ENCODE results near the gene TRABD2B.

Gene TRABD2B

DNA sequence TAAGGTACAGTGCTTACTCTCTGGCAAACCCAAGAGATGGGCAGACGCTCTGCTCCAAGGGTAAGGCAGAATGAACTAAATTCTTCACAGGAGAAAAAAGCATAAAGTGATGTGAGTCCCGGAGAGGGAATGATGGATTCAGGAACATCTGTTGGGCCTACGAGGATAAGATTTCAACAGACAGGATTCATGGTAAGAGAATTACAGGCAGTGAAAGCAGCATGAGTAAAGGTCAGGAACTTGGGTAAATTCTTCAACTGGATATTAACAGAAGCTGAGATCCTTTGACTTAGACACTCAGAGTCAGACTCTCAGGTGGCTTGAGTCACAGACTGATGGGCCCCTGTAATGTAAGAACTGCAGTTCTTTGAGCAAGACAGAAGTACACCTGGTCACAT is 152.6 kb downstream of the TRABD2B start:
- no peak for DNase-seq

- DNase-seq = no peak
Measured at GRCh38 chr1:47843781-47844557, 153.2 kb downstream of the TRABD2B start.

DNA sequence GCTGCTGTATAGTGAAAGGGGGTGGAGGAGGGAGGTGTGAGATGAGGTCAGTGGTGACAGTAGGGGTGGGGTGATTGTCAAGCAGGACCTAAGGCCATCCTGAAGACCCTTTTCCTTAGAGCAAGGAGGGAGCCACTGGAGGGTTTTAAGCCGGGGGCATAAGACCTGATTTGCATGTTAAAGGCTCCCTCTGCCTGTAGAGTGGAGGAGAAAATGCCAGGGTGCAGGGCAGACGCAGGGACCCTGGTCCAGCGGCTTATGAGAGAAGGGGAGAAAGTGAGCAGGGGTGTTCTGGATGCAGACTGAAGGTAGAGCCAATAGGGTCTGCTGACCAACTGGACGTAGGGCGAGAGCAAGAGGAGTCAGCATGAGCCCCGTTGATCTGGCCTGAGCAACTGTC is 154.1 kb downstream of the TRABD2B start:
- no peak for DNase-seq

- no peak for DNase-seq
Measured at GRCh38 chr1:47842228-47842919, 154.8 kb downstream of the TRABD2B start.

DNA sequence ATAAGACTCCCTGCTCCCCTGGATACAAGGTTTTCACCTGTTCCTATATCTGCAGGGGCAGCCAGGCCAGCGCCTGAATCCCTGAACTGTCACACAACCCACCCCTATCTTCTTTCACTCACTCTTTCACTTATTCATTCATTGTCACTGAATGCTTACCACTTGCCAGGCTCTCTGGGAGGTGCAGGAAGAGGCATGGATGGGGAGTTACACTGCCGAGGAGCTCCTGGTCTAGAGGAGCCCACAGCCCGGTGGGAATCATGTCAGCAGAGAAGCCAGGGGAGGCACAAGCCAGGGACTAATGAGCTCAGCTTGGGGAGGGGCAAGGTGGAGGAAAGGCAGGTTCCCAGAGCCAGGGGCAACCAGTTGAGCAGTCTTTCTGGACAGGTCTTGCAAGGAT is 155.8 kb downstream of the TRABD2B start:
- DNase-seq = no peak

DNA sequence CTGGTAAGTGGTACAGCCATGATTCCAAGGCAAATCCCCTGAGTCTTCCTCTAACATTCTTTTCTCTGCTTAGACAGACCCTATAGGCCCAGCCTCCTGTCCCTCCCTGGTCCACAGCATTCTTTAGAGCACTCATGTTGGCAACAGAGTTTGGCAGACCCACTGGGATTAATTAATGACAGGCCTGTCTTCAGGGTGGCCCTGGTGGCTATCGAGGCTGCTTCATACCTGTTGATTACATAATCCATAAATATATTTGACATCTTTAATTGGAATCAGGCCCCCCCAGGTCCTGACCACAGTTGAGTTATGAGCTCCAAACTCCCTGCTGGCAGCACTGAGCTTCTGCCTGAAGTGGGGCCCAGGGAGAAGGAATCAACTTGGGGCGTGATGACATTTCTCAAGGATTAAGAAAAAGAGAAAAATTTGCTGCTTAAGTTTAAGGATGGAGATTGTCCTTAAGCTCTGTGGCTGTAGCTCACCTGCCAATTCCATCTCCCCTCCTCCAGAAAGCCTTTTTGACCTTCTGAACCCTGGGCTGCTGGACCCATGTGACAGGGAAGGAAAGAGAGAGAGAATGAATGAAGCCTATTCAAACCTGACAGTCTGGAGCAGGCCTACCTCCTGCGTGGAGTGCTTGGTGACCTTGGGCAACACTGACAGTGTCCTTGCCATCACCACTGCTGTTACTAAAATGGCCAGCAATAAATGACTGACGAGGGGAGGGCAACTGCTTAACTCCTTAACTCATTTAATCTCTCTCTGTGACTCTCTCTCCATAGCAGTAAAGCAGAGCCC is 156.6 kb downstream of the TRABD2B start:
- no peak for DNase-seq

DNA sequence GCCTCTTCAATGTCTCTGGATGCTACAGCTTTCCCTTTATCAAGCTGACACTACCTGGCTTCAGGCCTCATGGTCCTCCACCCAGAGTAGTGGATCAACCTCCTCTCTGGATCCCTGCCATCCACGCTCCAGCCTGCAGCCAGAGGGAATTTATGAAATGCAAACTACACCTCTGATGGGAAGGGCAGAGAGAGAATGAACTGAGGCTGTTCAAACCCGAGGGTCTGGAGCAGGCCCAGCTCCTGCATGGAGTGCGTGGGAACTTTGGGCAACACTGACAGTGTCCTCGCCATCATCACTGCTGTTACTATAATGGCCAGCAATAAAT is 157.8 kb downstream of the TRABD2B start:
- DNase-seq = no peak

- DNase-seq = no peak
Measured at GRCh38 chr1:47838562-47839432, 158.4 kb downstream of the TRABD2B start.

DNA sequence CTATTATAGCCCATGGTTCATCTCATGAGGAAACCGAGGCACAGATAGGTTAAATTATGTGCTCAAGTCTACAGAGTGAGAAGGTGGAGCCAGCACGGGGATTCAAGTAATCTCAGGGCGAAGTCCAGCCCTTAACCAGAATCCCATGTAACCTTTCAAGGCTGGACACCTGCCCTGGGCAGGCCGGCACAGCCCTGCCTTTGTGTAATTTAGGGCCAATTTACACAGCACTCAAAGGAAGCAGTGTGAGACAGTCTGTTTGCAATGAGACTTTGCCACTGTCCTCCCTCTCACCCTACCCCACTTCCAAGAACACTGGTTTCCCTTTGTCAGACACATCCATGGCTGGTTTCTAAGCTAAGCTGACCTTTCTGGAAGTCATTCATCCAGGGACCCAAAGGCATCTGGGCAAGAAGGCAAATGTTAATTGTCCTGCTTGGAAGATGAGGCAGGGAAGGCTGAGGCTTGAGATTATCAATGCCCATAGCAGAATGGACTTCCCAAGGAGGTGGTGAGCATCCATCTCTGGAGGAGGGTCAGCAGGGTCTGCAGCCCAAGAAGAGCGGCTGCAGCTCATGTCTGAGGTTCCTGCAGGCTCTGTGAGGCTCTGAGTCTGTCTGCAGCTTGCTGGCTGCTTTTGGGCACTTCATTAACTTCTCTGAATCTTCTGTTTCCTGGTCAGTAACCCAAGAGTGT is 159.2 kb downstream of the TRABD2B start:
- DNase-seq = no peak

DNA sequence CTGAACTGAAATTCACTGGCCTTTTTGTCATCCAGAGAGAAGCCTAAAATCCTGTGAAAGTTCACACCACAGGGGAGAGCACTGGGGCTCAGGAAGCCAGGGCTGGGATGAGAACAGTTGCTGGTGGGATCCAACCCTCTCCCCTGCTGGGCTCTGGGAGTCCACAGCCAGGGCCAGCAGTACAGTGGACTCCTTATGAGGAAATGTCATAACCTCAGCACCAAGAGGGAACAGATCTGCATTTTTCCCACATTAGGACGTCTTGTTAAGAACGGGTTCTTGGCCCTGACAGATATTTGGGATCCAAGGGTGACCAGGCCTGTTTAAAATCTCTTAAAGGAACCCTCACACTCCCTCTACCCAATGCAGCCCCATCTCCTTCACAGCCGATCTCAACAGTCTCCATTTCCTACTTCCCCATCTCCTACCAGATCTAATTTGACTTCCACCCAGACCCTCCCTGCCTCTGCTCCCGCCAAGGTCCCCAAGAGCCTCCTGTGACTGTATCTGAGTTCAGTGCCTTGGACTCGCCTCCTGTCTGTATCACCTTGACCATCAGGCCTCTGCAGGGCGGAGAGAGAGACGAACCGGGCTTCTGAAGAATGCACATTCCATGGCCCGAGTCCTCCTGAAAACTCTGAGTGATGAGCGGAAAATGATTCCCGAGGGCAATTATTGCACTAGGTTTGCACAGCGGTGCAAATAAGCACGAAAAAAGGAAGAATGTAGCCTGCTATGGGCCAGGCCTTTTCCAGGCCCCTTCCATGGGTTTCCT is 159.9 kb downstream of the TRABD2B start:
- no peak for DNase-seq

DNA sequence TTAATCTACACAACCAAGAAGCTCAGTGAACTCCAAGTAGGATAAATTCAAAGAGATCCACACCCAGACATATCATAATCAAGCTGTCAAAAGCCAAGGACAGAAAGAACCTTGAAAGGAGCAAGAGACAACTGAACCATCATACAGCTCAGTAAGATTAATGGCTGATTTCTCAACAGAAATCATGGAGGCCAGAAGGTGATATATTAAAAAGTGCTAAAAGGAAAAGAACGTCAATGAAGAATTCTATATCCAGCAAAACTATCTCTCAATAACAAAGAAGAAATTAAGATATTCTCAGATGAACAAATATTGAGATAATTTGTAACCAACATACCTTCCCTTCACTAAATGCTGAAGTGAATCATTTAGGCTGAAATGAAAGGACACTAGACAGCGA is 161.8 kb downstream of the TRABD2B start:
- no peak for DNase-seq

- DNase-seq = no peak
Measured at GRCh38 chr1:47834326-47834725, 162.9 kb downstream of the TRABD2B start.

DNA sequence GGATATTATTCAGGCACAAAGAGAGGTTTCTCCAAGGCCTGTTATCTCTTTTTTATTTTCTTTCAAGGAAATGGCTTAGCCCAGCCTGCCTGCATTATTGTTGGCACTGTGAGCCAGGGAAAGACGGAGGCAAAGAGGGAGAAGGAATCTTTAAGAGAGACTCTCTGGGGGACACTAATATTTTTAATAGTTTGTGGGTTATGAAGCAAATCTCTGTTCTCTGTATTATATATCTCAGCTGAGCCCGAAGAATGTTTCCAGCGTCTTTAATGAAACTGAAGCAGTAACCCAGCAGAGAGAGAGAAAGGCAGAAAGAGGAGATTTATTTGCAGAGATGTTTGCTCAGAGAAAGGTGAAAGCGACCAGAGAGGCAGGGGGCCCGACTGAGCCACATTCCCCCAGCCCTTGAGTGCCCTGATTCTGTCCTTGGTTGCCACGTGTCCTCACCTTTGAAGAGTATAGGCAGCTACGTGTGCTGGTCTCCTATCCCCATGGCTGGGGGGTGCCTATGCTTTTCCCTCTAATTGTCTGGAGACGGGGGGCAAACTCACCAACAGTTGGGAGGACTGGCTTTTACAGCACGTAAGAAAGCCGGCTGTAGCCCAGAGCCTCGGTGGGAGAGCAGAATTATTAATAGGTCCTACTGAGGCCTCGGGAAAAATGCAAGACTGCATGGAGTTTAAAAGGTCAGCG is 166.4 kb downstream of the TRABD2B start:
- DNase-seq = no peak

DNA sequence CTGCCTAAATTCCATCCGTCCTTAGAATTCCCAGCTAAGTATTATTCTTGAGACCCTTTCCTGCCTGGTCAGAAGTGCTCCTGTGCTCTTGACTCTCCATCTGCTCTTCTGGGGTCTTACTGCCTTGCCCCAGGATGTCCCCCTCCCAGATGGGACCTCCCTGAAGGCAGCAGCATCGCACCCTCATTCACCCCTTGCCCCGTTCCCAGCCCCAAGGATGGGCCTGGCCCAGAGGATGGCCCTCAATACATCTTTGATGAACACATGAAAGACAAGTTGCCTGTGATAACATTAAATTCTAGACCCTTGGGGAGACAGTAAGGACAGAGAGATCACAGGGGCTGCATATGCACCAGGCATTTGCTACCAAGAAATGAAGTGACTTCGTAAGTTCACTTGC is 167.2 kb downstream of the TRABD2B start:
- DNase-seq = no peak

- no peak for DNase-seq
Measured at GRCh38 chr1:47828978-47829377, 168.2 kb downstream of the TRABD2B start.

- no peak for DNase-seq
Measured at GRCh38 chr1:47827109-47827508, 170.1 kb downstream of the TRABD2B start.

DNA sequence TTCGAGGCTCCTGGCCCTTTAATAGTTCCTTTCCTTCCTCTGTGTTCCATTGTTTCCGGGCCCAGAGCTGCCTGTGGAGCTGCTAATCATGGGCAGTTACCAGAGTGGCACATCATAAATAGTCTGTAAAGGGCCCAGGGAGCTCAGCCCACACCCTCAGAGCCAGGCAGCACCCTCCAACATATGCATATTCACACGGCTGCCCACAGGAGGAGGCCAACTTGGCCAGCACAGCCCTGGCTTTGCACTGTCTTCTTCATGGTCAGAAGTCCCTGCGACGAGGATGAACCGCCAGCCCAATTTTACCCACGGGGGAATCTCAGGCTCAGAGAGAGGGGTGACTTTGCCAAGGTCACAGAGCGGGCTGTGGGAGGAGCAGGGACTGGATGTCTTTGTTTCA is 172.5 kb downstream of the TRABD2B start:
- DNase-seq = no peak

- no peak for DNase-seq
Measured at GRCh38 chr1:47824297-47824696, 172.9 kb downstream of the TRABD2B start.

DNA sequence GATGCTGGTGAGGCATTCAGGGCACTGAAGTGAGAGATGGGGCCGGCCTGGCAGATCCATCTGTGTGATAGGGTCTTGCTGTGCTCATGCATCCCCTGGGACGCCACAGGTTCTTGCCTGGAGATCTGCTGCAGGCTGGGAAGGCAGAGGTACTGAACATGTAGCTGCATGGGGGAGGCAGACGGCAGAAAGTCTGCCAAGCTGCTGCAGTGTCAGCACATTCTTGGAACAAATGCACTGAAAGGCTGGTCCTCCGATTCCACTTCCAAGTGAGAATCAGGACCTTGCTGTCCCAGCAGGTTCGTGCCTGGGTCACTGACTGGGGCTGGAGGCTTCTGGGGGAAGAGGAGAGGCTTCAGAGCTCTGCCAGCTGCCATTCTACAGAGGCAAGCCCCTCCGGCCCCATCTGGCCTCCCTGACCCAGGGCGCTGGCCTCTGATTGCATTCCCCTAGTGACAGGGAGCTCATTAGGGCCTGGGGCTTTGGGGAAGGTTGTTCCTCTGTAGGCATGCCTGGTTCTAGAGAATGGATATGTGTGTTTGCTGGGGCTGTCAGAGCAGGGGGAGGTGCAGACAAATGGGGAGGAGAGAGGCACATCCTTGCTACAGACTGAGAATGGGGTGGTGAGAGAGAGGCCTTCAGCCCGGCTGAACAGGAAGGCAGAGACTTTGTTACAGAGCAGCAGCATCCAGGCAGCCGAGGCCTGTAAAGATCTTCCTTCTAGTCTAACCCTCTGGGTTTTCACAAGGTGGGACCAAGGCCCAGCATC is 174.0 kb downstream of the TRABD2B start:
- DNase-seq = no peak

- DNase-seq = no peak
Measured at GRCh38 chr1:47821760-47822159, 175.4 kb downstream of the TRABD2B start.

Measured in activated CD4-positive, alpha-beta T cell treated with anti-CD3 and anti-CD28 coated beads for 4 hours (primary cell).